ENCODE data around the gene ADCY2.

ADCY2 gene

DNA sequence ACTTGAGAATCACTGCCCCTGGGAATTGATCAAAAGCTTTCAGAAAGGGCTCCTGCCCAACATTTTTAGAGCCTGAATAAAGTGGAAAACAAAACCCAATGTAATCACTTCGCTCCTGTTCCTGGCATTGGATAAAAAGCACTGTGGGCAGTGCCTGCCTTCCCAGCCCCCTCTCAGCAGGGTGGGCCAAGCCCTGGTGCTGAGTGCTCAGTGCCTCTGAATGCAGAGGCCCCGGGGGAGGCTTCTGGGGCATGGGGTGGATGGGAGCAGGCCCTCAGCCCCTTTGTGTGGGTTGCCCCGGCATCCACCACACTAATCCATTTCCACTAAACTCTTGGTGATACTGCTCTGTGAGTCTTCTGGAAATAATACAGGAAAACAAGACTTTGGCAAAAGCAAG lies 399.4 kb downstream of the ADCY2 start:
- no peak for DNase-seq

DNA sequence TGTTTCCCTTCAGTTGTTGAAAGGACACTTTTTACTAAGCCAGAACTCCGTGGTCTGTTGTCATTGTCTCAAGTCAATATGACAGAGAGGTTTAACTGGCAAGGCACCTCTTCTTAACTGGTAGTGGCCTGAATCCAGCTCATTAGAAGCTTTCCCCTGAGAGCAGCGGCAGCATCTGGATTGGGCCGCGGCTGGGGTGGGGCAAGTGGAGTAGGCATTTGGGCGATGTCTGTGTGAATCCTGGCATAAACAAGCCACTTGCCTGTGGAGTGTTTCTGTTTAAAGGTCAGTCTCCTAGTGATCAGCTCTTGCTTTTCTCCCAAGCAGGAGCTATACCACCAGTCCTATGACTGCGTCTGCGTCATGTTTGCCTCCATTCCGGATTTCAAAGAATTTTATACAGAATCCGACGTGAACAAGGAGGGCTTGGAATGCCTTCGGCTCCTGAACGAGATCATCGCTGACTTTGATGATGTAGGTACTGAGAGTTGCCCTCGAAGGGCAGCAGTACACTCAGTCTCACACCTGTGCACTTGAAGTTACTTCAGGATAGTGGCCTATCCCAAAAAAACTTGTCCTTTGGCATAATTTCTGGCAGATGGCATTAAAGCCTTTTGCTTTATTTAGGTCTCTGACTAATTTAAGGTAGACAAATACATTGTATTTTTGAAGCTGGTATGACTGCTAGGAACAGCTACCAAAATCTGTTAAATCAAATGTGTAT lies 406.1 kb downstream of the ADCY2 start:
- DNase-seq, result no peak

DNA sequence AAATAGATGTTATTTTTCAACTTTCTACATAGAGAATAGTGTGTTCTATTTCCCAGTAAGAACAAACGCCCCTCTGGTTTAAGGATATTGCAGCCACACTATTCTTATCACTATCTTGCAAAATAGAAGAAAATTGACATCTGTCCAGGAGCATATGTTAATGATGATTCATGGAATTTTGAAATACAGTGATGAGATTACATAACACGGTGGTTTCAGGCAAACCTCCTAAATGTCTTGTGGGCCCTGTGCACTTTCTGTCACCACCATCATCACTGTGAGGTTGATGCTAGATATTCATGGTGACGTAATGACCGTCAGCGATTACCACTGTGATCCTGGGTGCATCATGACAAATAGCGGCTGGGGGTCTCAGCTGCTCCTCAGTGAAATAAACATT lies 406.9 kb downstream of the ADCY2 start:
- DNase-seq, result no peak

DNA sequence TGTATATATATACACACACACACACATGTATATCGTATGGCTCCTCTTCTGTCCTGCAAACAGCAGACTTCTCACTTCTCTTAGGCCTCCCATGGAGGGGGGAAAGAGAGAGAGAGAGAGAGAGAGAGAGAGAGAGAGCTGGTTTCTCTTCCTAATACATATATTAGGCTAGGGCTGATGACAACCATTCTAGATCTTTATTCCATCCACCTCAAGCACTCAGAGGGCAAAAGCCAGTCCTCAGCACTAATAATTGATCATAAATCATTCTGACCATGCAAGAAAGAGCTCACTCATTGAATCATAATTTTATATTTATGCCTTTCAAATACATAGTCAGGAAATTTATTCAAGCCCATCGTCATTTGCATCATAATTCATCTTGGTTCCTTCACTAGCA lies 408.0 kb downstream of the ADCY2 start:
- no peak for DNase-seq

DNA sequence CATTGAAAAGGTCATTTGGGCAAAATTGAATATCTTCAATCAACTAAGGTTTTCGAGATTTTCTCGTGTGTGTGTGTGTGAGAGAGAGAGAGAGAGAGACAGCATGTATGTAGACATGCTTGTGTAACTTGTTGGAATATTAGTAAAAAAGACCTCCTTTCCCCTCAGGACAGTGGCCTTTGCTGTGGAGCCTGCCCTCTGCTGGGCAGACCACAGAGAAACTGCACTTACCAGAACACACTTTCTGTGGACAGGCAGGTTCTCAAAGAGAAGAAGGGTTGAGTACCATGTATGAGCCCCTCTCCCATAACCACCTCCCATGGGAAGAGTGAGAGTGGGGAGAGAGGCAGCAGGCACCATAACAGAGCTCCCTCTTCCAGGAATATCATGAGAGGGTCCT lies 409.4 kb downstream of the ADCY2 start:
- no peak for DNase-seq

DNA sequence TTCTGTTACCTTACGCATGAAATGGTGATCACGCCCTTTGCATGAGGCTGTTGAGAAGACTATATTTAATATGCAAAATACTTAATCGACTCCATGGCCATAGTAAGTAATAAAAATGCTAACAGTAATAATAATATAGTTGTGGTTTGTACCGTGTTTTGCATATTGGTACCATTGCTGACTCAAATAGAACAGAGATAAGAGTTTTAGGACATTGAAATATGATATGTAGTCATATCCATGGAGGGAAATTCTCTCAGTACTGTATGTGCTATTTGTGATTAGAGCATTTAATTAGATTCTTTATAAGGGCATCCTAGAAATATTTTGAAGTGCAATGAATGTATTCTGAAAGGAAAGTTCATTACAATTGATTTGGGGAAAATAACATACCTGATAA lies 413.1 kb downstream of the ADCY2 start:
- DNase-seq, result no peak

DNA sequence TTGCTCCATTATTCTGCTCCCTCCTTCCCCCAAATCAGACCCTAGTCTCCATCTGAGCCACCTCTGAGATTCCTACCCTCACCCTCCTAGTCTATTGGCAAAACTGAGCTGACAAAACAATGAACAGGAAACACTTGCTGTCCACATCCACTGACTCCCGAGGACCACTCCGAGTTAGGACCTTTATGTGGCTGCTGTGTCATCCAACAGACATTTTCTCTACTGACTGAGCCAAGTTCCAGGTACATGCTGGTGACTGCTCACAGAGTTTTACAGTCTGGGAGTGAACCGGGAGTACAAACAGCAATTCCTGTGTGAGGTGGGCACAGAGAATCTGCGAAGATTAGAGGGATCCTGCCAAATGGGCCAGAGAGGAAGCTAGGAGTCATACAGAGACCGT lies 415.8 kb downstream of the ADCY2 start:
- DNase-seq, result no peak

DNA sequence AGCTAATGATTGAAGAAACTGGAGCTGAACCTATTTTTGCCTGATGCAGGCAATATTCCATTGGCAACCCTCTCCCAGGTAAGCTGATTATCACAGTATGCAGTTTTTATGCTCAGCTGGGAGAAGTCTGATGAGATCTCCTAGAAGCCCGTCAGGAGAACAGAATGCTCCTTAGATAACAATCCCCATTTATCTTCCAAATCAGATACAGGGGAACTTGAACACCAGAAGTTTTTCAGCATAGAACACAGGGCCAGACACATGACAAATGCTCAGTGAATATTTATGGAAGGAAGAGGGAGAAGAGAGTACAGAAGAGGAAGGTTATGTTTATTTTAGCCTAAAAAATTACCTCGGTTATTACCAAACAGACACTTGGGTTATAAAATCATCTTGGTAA lies 417.1 kb downstream of the ADCY2 start:
- no peak for DNase-seq

DNA sequence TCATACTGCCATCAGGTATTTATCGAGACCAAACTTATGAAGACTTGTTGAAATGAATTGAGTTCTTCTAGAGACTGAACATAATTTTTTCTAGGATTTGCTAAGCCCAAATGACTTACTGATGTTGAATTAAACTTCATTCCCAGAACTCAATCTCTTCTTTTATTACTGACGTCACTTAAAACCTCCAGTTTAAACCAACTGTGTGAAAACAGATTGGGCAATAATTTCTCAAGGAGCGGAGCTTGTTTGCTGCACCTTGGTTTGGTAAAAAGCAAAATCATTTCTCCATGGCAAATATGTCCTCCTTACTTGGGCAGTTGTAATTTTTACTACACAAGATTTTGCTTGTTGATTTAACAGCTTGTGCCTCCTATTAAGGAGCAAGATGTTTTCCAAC lies 417.6 kb downstream of the ADCY2 start:
- no peak for DNase-seq

DNA sequence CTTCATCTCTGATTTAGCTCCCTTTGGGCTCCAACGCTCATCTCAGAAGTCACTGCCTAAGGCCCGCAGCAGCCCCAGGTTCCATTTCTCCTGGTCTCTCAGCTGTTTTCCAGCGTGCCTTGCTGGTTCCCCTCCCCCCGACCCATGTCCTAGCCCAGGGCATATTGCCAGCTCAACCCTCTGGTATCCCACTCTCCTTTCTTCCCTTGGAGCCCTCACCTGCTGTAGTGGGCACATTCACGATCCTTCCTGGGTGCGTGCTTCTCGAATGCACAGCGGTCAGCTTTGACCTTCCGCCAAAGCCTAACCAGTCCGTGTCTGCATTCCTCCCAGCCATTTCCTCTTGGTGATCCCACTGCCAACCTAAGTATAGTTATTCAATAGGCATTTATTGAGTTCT lies 418.9 kb downstream of the ADCY2 start:
- no peak for DNase-seq

DNA sequence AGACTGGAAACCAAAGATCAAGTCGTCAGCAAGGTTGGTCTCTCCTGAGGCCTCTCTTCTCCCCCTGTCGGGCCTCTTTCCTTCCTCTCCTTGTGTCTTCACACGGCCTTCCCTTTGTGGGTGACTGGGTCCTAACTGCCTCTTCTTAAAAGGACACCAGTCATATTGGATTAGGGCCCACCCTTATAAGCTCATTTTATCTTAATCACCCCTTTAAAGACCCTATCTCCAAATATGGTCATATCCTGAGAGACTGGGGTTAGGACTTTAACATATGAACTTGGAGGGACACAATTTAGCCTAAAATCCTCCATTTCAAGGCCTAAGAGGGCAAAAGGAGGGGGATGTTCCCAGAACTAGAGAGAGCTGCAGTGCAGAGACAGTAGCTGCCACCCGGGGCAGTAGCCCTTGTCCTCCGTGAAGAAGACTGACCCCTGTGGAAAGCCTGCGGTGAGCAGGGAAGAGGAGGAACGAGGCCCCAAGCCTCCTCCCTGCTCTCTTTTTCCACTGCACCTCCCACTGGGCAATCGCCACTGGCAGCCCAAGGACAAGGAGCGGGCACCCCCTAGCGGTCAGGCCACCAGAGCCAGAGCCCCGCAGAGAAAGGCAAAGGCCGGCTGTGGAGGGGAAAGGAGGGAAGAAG lies 420.1 kb downstream of the ADCY2 start:
- DNase-seq, result peak; percentile 5

DNA sequence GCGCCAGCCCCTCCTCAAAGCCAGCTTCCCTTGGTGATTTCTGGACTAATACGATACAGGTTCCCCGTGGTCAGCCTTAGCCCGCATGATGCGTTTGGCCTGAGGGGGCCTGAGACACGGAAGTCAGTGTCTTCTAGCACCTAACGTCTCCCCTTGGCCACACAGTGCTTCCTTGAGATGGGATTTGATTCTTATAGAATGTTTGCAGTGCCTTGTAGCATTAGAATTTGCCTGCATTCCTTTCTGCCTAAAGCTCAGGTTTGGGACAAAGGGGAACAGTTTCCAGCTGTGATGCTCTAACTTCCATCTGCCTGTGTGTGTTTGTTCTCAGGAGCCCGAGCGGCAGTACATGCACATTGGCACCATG lies 420.6 kb downstream of the ADCY2 start:
- no peak for DNase-seq

DNA sequence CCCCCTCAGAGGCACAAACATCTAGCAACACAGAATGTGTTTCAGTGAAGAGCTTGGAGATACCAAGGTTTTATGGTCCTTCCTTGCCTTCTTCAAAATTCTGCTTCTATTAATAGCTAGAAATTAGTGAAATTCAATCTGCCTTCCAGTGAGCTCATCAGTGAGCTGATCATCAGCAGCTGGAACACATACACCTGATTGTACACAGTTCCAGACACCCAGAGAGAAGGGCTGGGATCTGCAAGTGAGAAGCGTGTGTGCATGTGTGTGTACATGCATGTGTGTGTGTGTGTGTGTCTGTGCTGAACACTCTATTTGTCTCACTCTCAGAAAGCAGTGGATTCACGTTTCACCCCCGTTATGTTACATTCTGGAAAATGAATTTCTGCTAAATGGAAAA lies 426.5 kb downstream of the ADCY2 start:
- no peak for DNase-seq

DNA sequence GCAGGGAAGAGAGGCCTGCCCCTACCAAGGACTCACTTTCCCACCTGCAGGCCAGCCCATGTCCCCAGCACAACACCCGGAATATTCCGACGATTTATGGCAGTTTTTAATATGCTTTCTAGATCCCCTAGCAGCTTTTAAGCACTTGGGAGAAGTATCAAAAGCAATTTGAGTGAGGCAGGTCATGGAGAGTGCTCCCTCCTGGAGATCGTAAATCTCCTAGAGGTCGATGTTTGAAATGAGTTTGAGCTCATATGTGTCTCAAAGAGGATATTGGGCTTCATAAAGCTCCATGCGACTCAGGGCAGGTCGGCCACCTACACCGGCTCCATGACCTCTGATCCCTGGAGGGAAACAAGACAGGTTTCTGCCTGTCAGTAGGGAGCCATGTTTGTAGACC lies 427.7 kb downstream of the ADCY2 start:
- DNase-seq, result no peak

DNA sequence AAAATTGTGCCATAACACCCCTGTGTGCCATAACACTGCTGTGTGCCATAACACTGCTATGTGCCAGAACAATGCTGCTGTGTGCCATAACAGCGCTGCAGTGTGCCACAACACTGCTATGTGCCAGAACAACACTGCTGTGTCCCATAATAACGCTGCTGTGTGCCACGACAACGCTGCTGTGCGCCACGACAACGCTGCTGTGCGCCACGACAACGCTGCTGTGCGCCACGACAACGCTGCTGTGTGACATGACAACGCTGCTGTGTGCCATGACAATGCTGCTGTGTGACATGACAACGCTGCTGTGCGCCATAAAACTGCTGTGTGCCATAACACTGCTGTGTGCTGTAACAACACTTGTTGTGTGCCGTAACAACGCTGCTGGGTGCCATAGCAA lies 429.1 kb downstream of the ADCY2 start:
- no peak for DNase-seq

DNA sequence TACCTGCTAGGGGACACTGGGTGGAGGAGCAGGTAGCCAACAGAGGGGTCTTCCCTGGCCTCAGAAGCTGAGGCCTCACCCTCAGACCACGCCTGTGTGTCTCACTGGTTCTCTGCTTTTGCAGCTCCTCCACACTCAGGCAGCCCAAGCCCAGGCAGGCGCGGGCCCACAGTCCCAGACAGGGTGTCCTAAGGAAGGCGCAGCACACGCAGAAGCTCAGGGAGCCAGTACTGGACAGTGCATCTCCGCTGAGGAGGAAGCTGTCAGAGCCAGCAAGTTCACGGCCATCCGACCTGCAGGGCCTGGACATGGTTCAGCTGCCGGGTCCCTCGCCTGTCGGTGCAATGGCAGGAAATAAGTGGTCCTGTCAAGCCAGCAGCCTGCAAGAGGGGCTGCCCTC lies 429.7 kb downstream of the ADCY2 start:
- DNase-seq, result no peak

DNA sequence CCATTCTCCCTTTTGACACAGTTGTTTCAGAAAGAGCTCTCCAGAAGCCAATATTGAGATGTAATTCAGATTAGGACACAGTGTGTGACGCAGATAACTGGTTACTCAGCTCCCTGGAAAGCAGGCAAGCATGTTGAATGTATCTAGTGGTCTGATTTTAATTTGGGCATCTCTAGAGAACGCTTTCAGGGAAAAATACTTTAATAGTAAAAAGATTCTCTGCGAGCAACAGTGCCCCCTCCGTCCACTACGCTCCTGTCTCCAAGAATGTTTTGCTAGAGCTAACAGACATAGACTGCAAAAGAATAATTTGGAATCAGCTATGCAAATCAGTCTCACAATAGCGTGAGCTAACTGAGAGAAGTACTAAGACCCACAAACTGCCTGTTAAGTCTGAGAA lies 431.7 kb downstream of the ADCY2 start:
- no peak for DNase-seq

DNA sequence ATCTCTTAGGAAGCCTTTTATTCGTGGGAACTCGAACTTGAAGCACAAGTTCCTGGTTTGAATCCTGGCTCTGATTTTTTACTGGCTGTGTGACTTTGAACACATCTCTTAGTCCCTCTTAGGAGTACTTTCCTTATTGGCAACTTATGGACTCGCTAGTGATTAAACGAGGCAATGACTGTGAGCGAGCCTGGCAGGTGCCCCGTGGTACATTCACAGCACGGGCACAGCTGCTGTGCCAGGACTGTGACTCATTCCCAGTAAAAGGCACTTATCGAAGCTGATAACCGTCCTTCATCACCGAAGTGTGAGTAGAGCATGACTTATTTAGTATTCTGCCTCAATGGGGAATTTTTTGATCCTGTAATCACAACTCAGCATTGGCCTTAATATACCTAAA lies 432.3 kb downstream of the ADCY2 start:
- DNase-seq, result no peak

DNA sequence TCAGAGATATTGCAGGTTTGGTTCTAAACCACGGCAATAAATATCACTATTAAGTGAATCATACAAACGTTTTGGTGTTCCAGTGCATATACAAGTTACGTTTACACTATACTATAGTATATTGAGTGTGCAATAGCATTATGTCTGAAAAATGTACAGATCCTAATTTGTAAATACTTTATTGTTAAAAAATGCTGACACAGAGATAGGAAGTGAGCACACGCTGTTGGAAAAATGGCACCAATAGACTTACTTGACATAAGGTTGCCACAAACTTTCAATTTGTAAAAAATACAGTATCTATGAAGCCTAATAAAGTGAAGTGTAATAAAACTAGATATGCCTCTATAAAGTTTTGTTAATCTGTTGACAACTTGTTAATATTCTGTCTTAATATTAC lies 439.0 kb downstream of the ADCY2 start:
- no peak for DNase-seq

DNA sequence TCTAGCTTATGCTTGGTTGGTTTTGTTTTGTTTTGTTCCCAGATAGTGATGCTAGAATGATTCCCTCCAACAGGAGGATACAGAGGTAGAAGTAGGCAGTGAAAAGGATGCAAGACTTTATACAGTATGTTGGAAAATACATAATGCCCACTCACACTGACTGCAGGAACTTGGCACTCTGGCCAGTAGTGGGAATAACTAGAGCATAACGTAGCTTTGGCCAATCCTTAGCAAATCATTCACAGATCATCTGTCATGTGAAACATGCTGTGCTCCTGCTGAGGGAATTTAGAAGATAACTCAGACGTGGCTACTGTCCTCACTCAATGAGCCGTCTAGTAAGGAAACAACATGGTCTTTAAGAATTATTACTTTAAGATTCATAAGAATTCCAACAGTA lies 441.5 kb downstream of the ADCY2 start:
- no peak for DNase-seq

DNA sequence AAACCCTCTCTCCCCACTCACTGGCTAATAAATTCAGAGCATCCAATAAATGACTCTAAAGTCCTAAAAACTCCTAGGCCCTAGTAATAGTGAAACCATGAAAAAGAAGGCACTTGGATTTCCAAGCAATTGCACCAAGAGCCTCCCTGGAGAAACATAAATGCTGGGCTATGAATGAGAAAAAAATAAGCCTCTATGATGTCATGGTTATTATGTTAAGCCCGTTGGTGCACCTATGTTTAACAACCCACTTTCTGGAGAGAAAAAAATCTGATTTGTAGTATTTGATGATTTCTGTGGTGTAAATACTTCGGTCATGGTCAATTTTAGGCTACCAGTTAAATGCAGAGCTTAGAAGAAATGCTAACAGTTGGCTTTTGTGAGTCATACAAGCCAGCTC lies 446.6 kb downstream of the ADCY2 start:
- no peak for DNase-seq

DNA sequence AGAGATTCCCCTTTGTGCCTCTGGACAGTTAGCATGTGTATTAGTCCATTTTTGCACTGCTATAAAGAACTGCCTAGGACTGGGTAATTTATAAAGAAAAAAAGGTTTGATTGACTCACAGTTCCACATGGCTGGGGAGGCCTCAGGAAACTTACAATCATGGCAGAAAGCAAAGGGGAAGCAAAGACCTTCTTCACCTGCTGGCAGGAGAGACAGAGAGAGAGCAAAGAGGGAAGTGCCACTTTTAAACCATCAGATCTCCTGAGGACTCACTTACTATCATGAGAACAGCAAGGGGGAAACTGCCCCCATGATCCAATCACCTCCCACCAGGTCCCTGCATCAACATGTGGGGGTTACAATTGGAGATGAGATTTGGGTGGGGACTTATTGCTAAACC lies 449.0 kb downstream of the ADCY2 start:
- no peak for DNase-seq

DNA sequence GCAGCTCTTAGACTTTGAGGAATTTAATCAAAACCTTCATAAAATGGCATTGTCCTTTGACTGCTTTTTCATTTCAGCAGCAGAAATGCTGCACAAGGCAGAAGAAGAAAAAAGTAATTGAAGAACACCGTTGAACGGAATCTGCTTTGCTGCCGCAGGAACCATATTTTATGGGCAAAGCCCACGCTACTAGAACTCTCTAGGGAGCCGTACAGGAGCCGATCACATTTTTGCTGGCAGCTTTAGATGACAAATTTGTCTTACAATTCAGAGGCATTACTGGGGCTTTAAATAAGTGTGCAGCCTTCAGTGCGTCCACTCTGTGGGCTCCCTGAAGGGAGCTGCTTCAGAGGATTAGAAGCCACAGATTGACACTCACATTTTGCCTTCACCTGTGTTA lies 449.6 kb downstream of the ADCY2 start:
- DNase-seq, result no peak

DNA sequence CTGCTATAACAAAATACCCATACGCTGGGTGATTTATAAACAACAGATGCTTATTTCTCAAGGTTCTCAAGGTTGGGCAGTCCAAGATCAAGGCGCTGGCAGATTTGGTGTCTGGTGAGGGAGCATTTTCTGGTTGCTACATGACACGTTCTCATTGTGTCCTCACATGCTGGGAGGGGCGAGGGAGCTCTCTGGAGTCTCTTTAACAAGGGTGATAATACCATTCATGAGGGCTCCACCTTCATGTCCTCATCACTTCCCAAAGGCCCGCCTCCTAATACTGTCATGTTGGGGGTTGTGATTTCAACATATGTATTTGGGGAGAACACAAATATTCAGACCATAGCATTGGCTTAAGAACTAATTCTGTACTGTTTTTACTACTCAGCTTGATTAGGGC lies 450.4 kb downstream of the ADCY2 start:
- no peak for DNase-seq

DNA sequence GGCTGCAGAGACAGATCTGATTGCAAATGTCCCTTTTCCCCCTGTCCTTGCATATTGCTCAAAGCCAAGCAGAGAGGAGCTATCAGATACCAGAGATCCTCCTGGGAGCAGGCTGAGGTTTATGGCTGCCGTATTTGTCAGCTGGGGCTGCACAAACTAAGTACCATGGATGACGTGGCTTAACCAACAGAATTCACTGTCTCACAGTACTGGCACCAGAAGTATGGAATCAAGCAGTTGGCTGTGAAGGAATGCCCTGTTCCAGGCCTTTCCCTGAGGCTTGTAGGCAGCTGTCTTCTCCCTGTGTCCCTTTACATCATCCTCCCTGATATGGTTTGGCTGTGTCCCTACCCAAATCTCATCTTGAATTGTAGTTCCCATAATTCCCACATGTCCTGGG lies 452.4 kb downstream of the ADCY2 start:
- DNase-seq, result no peak
